Measurements from ENCODE around the gene CWC25.

Gene CWC25

DNA sequence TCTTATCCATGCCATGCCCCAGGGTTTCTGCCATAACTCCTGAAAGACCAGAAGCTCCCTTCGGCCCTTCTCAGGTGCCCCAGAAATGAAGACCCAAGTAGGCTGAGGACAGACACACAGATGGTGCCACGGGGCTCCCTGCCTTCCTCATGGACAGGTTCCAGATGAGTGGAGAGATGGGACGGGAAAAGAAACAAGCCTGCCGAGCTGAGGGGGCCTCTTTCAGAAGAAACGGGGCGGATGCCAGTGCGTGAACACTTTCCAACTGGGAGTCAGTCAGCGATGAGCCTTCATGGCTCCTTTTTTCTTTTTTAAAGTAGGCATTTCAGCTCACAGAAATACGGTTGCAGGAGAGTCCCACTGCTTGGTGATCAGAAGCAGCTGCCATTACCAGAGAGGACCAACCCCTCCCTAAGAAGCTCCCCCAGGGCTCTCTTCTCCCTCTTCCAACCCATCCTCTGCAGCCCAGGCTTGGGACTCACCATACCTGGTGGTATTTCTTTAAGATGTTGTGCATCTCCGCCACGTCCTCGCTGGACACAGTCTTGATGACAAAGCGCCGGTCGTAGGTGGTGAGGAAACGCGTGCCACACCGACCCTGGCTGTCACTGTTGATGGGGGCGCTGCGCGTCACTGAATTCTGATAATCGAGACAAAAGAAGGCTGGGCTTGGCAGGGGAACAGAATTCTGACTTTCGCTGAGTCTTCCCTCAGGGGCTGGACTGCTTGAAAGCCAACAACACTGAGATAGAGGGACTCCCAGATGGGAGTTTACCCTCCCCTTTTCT, 45.0 kb downstream of the CWC25 start:
- Histone ChIP-seq H3K36me3 (peaks cover 84% of the 10 kb centered on the region), H3K27me3 (no peaks in the 10 kb centered on the region), H3K4me3 (ENCODE audit: low read depth, low read length) (no peak overlapping the region), H3K4me1 (no peaks in the 10 kb centered on the region), H3K9me3 (no peaks in the 10 kb centered on the region)
- TF ChIP-seq, protein P1, sequence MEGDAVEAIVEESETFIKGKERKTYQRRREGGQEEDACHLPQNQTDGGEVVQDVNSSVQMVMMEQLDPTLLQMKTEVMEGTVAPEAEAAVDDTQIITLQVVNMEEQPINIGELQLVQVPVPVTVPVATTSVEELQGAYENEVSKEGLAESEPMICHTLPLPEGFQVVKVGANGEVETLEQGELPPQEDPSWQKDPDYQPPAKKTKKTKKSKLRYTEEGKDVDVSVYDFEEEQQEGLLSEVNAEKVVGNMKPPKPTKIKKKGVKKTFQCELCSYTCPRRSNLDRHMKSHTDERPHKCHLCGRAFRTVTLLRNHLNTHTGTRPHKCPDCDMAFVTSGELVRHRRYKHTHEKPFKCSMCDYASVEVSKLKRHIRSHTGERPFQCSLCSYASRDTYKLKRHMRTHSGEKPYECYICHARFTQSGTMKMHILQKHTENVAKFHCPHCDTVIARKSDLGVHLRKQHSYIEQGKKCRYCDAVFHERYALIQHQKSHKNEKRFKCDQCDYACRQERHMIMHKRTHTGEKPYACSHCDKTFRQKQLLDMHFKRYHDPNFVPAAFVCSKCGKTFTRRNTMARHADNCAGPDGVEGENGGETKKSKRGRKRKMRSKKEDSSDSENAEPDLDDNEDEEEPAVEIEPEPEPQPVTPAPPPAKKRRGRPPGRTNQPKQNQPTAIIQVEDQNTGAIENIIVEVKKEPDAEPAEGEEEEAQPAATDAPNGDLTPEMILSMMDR (IDR thresholded peaks at IDR 0.05; ENCODE audit: low read depth, low read length), result no peak
- no peak for DNase-seq

- DNase-seq, result no peak
- Histone ChIP-seq H3K27me3 (no peaks in the 10 kb centered on the region), H3K4me3 (ENCODE audit: low read depth, low read length) (no peak overlapping the region), H3K9me3 (no peaks in the 10 kb centered on the region), H3K4me1 (no peaks in the 10 kb centered on the region), H3K36me3 (peaks cover 81% of the 10 kb centered on the region)
- TF ChIP-seq, protein P1 (IDR thresholded peaks at IDR 0.05; ENCODE audit: low read depth, low read length), result no peak
These were observed 47.4 kb downstream of the CWC25 start for GRCh38 chr17:38777641-38778250.

- DNase-seq, result no peak
- TF ChIP-seq, protein P1 (IDR thresholded peaks at IDR 0.05; ENCODE audit: low read depth, low read length), result no peak
- Histone ChIP-seq H3K36me3 (peaks cover 77% of the 10 kb centered on the region), H3K4me1 (no peaks in the 10 kb centered on the region), H3K27me3 (no peaks in the 10 kb centered on the region), H3K9me3 (no peaks in the 10 kb centered on the region), H3K4me3 (ENCODE audit: low read depth, low read length) (no peak overlapping the region)
These were observed 51.9 kb downstream of the CWC25 start for GRCh38 chr17:38773258-38773657.

DNA sequence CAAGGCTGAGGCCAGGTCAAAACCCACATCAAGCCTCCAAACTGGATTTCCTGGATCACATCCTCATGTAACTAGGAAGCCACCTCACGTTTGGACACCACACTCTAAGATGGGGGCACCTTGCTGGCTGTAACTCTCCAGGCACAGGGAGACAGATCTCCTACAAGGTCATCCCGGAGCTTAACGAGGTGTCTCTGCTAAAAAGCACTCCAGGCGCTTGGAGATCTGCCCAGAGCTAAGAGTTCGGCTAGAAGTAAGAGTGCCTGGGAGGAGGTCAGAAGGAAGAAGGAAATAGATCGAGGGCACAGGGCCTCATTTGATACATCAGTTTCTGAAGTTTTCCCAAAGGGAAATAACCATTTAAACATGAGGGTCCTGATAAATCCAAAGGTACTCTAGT, 56.7 kb downstream of the CWC25 start:
- Histone ChIP-seq H3K36me3 (peaks cover 74% of the 10 kb centered on the region), H3K9me3 (no peaks in the 10 kb centered on the region), H3K4me1 (no peaks in the 10 kb centered on the region), H3K4me3 (ENCODE audit: low read depth, low read length) (no peak overlapping the region), H3K27me3 (no peaks in the 10 kb centered on the region)
- TF ChIP-seq, protein P1 (IDR thresholded peaks at IDR 0.05; ENCODE audit: low read depth, low read length), result no peak
- DNase-seq, result no peak

GRCh38 chr17:38766341-38766740, 58.8 kb downstream of the CWC25 start:
- H3K27me3 ChIP-seq, result no peaks in the 10 kb centered on the region
- H3K9me3 ChIP-seq, result no peaks in the 10 kb centered on the region
- no peak for DNase-seq
- no peaks in the 10 kb centered on the region for H3K4me1 ChIP-seq
- TF ChIP-seq, protein P1 (IDR thresholded peaks at IDR 0.05; ENCODE audit: low read depth, low read length), result no peak
- peaks cover 74% of the 10 kb centered on the region for H3K36me3 ChIP-seq
- no peak overlapping the region for H3K4me3 ChIP-seq (ENCODE audit: low read depth, low read length)

DNA sequence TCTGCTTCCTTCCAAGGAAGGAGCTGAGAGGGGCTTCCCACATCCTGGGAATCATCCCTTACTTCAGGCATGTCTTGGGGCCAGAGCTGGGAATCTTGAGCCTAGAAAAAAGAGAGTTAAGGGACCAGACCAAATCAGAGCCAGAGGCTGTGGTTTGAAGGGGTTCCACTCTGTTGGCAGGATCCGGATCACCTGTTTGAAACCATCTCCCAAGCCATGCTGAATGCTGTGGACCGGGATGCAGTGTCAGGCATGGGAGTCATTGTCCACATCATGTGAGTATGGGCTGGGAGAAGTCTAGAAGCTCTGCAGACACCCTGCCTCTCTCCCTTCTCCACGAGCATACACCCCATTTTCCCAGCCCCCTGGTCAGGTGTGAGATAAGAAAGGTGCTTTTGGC, 62.9 kb downstream of the CWC25 start:
- no peak overlapping the region for H3K4me3 ChIP-seq (ENCODE audit: low read depth, low read length)
- no peaks in the 10 kb centered on the region for H3K4me1 ChIP-seq
- TF ChIP-seq, protein P1 (IDR thresholded peaks at IDR 0.05; ENCODE audit: low read depth, low read length), result no peak
- peaks cover 76% of the 10 kb centered on the region for H3K36me3 ChIP-seq
- DNase-seq, result no peak
- H3K27me3 ChIP-seq, result no peaks in the 10 kb centered on the region
- H3K9me3 ChIP-seq, result no peaks in the 10 kb centered on the region

Data from BE2C (cell line).